ENCODE results near the gene TSBP1.
"Not testable (repeated sequence)": the region's sequence is repeated elsewhere in the genome, so short reads cannot be mapped to it uniquely, and the experiment has no call there.

TSBP1 gene

DNA sequence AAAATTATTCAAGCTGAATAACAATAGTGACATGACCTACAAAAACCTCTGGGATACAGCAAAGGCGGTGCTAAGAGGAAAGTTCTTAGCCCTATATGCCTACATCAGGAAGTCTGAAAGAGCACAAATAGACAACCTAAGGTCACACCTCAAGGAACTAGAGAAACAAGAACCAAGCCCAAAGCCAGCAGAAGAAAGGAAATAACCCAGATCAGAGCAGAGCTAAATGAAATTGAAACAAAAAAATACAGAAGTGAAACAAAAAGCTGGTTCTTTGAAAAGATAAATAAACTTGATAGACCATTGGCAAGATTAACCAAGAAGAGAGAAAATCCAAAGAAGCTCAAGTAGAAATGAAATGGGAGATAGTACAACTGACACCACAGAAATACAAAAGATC lies 100.3 kb downstream of the TSBP1 start:
- Histone ChIP-seq H3K9ac (ENCODE audit: low read length) (no peak overlapping the region), H3K9me2 (replicated peaks; ENCODE audit: insufficient read depth, low read length) (no peaks in the 10 kb centered on the region), H3K4me1 (ENCODE audit: low read length) (peaks cover 10% of the 10 kb centered on the region), H4K20me1 (ENCODE audit: insufficient read depth, low read length) (no peaks in the 10 kb centered on the region), H3K79me2 (ENCODE audit: low read length) (no peaks in the 10 kb centered on the region), H3K36me3 (replicated peaks; ENCODE audit: insufficient read depth, low read length) (no peaks in the 10 kb centered on the region), H3F3A (ENCODE audit: insufficient read depth, low read length) (peaks cover 7% of the 10 kb centered on the region), H3K4me3 (ENCODE audit: low read length) (no peak overlapping the region), H3K9me3 (replicated peaks; ENCODE audit: insufficient read depth, low read length) (no peaks in the 10 kb centered on the region), H3K27ac (ENCODE audit: low read length) (no peak overlapping the region; the same call in 1 of the 2 replicates), H2AFZ (ENCODE audit: low read length) (no peak overlapping the region), H3K4me2 (ENCODE audit: low read depth, low read length) (peak overlapping the region; percentile 40), H3K27me3 (replicated peaks; ENCODE audit: insufficient read depth, low read length) (no peaks in the 10 kb centered on the region)
- TF ChIP-seq EZH2 (optimal IDR thresholded peaks at IDR 0.05; ENCODE audit: low read depth, low read length) = no peak
- TF ChIP-seq, protein P1, sequence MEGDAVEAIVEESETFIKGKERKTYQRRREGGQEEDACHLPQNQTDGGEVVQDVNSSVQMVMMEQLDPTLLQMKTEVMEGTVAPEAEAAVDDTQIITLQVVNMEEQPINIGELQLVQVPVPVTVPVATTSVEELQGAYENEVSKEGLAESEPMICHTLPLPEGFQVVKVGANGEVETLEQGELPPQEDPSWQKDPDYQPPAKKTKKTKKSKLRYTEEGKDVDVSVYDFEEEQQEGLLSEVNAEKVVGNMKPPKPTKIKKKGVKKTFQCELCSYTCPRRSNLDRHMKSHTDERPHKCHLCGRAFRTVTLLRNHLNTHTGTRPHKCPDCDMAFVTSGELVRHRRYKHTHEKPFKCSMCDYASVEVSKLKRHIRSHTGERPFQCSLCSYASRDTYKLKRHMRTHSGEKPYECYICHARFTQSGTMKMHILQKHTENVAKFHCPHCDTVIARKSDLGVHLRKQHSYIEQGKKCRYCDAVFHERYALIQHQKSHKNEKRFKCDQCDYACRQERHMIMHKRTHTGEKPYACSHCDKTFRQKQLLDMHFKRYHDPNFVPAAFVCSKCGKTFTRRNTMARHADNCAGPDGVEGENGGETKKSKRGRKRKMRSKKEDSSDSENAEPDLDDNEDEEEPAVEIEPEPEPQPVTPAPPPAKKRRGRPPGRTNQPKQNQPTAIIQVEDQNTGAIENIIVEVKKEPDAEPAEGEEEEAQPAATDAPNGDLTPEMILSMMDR (IDR thresholded peaks at IDR 0.05; ENCODE audit: low read length) = no peak
- TF ChIP-seq EZH2phosphoT487 (IDR thresholded peaks at IDR 0.05; ENCODE audit: low read length) = no peak
- DNase-seq = peak; percentile 74

DNA sequence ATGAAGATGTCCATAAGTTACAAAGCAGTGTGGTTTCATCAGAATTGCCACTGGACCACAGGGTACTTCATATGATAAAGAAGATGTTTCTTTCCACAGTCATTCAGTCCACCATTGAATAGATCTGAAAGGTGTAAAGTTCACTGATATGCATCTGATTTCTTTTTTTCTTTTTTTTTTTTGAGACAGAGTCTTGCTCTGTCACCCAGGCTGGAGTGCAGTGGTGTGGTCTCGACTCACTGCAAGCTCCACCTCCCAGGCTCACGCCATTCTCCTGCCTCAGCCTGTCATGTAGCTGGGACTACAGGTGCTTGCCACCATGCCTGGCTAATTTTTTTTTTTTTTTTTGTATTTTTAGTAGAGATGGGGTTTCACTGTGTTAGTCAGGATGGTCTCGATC lies 103.2 kb downstream of the TSBP1 start:
- not testable (repeated sequence) for H3K36me3 ChIP-seq (replicated peaks; ENCODE audit: insufficient read depth, low read length); H3K9me3 ChIP-seq (replicated peaks; ENCODE audit: insufficient read depth, low read length); H3K4me3 ChIP-seq (ENCODE audit: low read length); H3K9ac ChIP-seq (ENCODE audit: low read length); H4K20me1 ChIP-seq (ENCODE audit: insufficient read depth, low read length); DNase-seq; H3K27me3 ChIP-seq (replicated peaks; ENCODE audit: insufficient read depth, low read length); H3K9me2 ChIP-seq (replicated peaks; ENCODE audit: insufficient read depth, low read length); H3K4me2 ChIP-seq (ENCODE audit: low read depth, low read length); H3F3A ChIP-seq (ENCODE audit: insufficient read depth, low read length); H3K27ac ChIP-seq (ENCODE audit: low read length); H2AFZ ChIP-seq (ENCODE audit: low read length); H3K4me1 ChIP-seq (ENCODE audit: low read length); H3K79me2 ChIP-seq (ENCODE audit: low read length)

DNA sequence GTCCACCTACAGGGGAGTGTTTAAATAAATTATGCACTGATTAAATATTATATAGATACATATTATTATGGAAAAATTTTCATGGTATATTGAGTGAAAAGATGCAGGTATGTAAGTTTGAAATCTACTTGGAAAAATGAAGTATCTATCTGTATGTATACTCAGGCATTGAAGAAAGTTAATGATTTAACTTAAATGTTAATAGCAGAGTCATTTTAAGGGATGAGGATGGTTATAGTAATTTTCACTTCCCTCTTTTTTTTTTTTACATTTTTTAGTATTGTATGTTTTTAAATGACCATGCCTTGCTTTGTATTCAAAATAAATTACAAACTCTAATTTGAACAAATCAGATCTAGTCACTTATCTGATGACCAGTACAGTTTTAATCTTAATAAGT lies 104.7 kb downstream of the TSBP1 start:
- Histone ChIP-seq H3K4me3 (ENCODE audit: low read length) (no peak overlapping the region), H3K36me3 (replicated peaks; ENCODE audit: insufficient read depth, low read length) (no peaks in the 10 kb centered on the region), H3K9ac (ENCODE audit: low read length) (no peak overlapping the region), H2AFZ (ENCODE audit: low read length) (no peak overlapping the region), H3K4me2 (ENCODE audit: low read depth, low read length) (no peak overlapping the region), H3F3A (ENCODE audit: insufficient read depth, low read length) (peaks cover 7% of the 10 kb centered on the region), H4K20me1 (ENCODE audit: insufficient read depth, low read length) (no peaks in the 10 kb centered on the region), H3K9me2 (replicated peaks; ENCODE audit: insufficient read depth, low read length) (no peaks in the 10 kb centered on the region), H3K27ac (ENCODE audit: low read length) (no peak overlapping the region), H3K4me1 (ENCODE audit: low read length) (peaks cover 7% of the 10 kb centered on the region), H3K27me3 (replicated peaks; ENCODE audit: insufficient read depth, low read length) (peaks cover 16% of the 10 kb centered on the region), H3K79me2 (ENCODE audit: low read length) (no peaks in the 10 kb centered on the region), H3K9me3 (replicated peaks; ENCODE audit: insufficient read depth, low read length) (no peaks in the 10 kb centered on the region)
- no peak for TF ChIP-seq EZH2 (optimal IDR thresholded peaks at IDR 0.05; ENCODE audit: low read depth, low read length)
- TF ChIP-seq, protein P1 (IDR thresholded peaks at IDR 0.05; ENCODE audit: low read length) = no peak
- no peak for DNase-seq

DNA sequence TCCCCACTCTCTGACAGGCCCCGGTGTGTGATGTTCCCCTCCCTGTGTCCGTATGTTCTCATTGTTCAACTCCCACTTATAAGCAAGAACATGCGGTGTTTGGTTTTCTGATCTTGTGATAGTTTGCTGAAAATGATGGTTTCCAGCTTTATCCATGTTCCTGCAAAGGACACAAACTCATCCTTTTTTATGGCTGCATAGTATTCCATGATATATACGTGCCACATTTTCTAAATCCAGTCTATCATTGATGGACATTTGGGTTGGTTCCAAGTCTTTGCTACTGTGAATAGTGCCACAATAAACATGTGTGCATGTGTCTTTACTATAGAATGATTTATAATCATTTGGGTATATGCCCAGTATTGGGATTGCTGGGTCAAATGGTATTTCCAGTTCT lies 114.4 kb downstream of the TSBP1 start:
- H3K9ac ChIP-seq (ENCODE audit: low read length); H3K4me2 ChIP-seq (ENCODE audit: low read depth, low read length); H3K9me2 ChIP-seq (replicated peaks; ENCODE audit: insufficient read depth, low read length); DNase-seq; H3K4me1 ChIP-seq (ENCODE audit: low read length); H3K36me3 ChIP-seq (replicated peaks; ENCODE audit: insufficient read depth, low read length); H2AFZ ChIP-seq (ENCODE audit: low read length); H4K20me1 ChIP-seq (ENCODE audit: insufficient read depth, low read length); H3K4me3 ChIP-seq (ENCODE audit: low read length); H3K79me2 ChIP-seq (ENCODE audit: low read length); H3K27ac ChIP-seq (ENCODE audit: low read length); H3K9me3 ChIP-seq (replicated peaks; ENCODE audit: insufficient read depth, low read length): not testable (repeated sequence)
- peaks cover 61% of the 10 kb centered on the region for H3K27me3 ChIP-seq (replicated peaks; ENCODE audit: insufficient read depth, low read length)
- H3F3A ChIP-seq (ENCODE audit: insufficient read depth, low read length) = peaks cover 15% of the 10 kb centered on the region
